Measurements from ENCODE around the gene PALLD. TPM values are rescaled to one million over a fixed set of nuclear protein-coding genes. Genes with fewer than 3 reads are reported as not detected.

The PALLD gene
- total and polyA plus RNA-seq, 2 of the 8 experiments (the other 6 are each of a cell fraction or from before 2014, with no cell fraction given), result 10.5 to 25.0 TPM

- DNase-seq (ENCODE audit: low read depth in 1 of 2, low spot score in 2 of 2) (no peak), FAIRE-seq (no peak)
- Histone ChIP-seq H3K4me3 (ENCODE audit: extremely low read depth in 1 of 4, insufficient read depth in 2 of 4, low read depth in 3 of 4, low read length in 4 of 4) (no peak overlapping the region), H2BK120ac (replicated peaks; ENCODE audit: low read depth, low read length) (no peak overlapping the region), H3K27ac (ENCODE audit: low read depth, low read length) (no peak overlapping the region), H4K5ac (ENCODE audit: insufficient read length, low read depth, low read length) (no peak overlapping the region), H3K23me2 (ENCODE audit: low read depth, low read length) (no peaks in the 10 kb centered on the region), H3K18ac (ENCODE audit: extremely low read depth, low read length) (no peak overlapping the region), H2BK15ac (ENCODE audit: low read length) (no peak overlapping the region), H3K9ac (replicated peaks in 1 of 4; ENCODE audit: extremely low read depth in 1 of 4, low read depth in 3 of 4, low read length in 3 of 4) (no peak overlapping the region; a peak in 1 of 7 replicates), H2BK5ac (ENCODE audit: low read depth, low read length) (no peak overlapping the region), H3K79me1 (ENCODE audit: low read depth, low read length) (no peaks in the 10 kb centered on the region), H3K14ac (ENCODE audit: insufficient read length) (no peak overlapping the region), H3K4me2 (ENCODE audit: insufficient read depth in 1 of 2, low read depth in 2 of 2, low read length in 2 of 2) (no peak overlapping the region), H3K36me3 (ENCODE audit: control insufficient read depth in 2 of 4, insufficient read depth in 4 of 4, low read length in 3 of 4) (no peaks in the 10 kb centered on the region), H4K20me1 (replicated peaks in 1 of 2; ENCODE audit: control insufficient read depth in 1 of 2, insufficient read depth in 2 of 2, low read length in 2 of 2) (no peaks in the 10 kb centered on the region), H2AFZ (ENCODE audit: low read length) (no peak overlapping the region), H3K4me1 (replicated peaks in 1 of 4; ENCODE audit: control insufficient read depth in 3 of 4, insufficient read depth in 4 of 4, low read length in 3 of 4) (peaks cover 0 to 3% (median 0%) of the 10 kb centered on the region in 4 experiments; a peak in 3 of 7 replicates), H2BK20ac (ENCODE audit: low read length) (no peak overlapping the region), H3K4ac (replicated peaks; ENCODE audit: insufficient read length, low read depth, low read length) (no peak overlapping the region), H3K56ac (replicated peaks; ENCODE audit: insufficient read length, low read depth, low read length) (no peak overlapping the region), H3K23ac (ENCODE audit: insufficient read length) (no peak overlapping the region), H2AK5ac (ENCODE audit: low read depth, low read length) (no peak overlapping the region), H3K27me3 (replicated peaks in 1 of 4; ENCODE audit: control insufficient read depth in 3 of 4, extremely low read depth in 1 of 4, insufficient read depth in 3 of 4, low read length in 3 of 4) (no peaks in the 10 kb centered on the region), H4K8ac (ENCODE audit: extremely low read depth, insufficient read depth, low read length) (no peak overlapping the region), H2BK12ac (ENCODE audit: low read depth, low read length) (no peak overlapping the region), H3K79me2 (ENCODE audit: control insufficient read depth in 1 of 2, insufficient read depth in 2 of 2, low read length in 2 of 2) (no peaks in the 10 kb centered on the region), H3K9me3 (ENCODE audit: insufficient read depth in 2 of 2, low read depth in 1 of 2, low read length in 1 of 2) (no peaks in the 10 kb centered on the region), H4K91ac (replicated peaks; ENCODE audit: insufficient read length, low read length) (no peak overlapping the region)
- POLR2A ChIA-PET (ENCODE audit: partially characterized antibody), result no interaction called here
- CTCF ChIA-PET (ENCODE audit: partially characterized antibody), result interaction anchor here (0.6 to 2.4 kb wide), 6 partner anchors 8 to 205 kb away, joined by 3 to 13 read pairs (median 3); no protein-coding TSS in a partner anchor
- 83% methylated on average over 3 of the region's 3 CpGs; no CpG with 5 or more reads in 1 of the 2 experiments for WGBS, 2 experiments (ENCODE audit: extremely low coverage in 1 of 2, insufficient coverage in 1 of 2, insufficient read length in 1 of 2, insufficient replicate concordance in 2 of 2, low coverage in 1 of 2, low lambda C conversion rate in 2 of 2, missing lambda C conversion rate in 1 of 2)
- TF ChIP-seq CHD2 (IDR thresholded peaks at IDR 0.05; ENCODE audit: low read length), result no peak
- TF ChIP-seq SIRT6 (IDR thresholded peaks at IDR 0.05; ENCODE audit: low read length), result no peak
- TF ChIP-seq SP1 (IDR thresholded peaks at IDR 0.05; ENCODE audit: low read depth, low read length), result no peak
- TF ChIP-seq KDM4A (IDR thresholded peaks at IDR 0.05; ENCODE audit: low read depth, low read length, severe bottlenecking), result no peak
- TF ChIP-seq HDAC6 (IDR thresholded peaks at IDR 0.05; ENCODE audit: low read depth, low read length), result no peak
- TF ChIP-seq NANOG (IDR thresholded peaks at IDR 0.05; ENCODE audit: insufficient read depth, low read depth, low read length, poor library complexity, severe bottlenecking), result no peak
- no peak for TF ChIP-seq HDAC2 (IDR thresholded peaks at IDR 0.05; ENCODE audit: borderline replicate concordance in 1 of 2, low read depth in 2 of 2, low read length in 2 of 2)
- no peak for TF ChIP-seq ATF3 (IDR thresholded peaks at IDR 0.05; ENCODE audit: insufficient read depth, low read depth, low read length)
- no peak for TF ChIP-seq EZH2 (IDR thresholded peaks at IDR 0.05; ENCODE audit: low read depth, low read length, severe bottlenecking)
- TF ChIP-seq YY1 (IDR thresholded peaks at IDR 0.05; ENCODE audit: low read depth, low read length), result no peak
These were observed 63.6 kb downstream of the PALLD start for GRCh38 chr4:168560184-168561180.

Data from H1 (cell line).